Measurements from ENCODE around the gene AMMECR1.
"Not testable (repeated sequence)": the region's sequence is repeated elsewhere in the genome, so short reads cannot be mapped to it uniquely, and the experiment has no call there.

AMMECR1 gene

GRCh38 chrX:110328613-110329012 lies 10.7 kb upstream of the AMMECR1 start:
- WGBS, 2 experiments: 100% methylated on average over 1 of the region's 1 CpG; no CpG with 5 or more reads in 1 of the 2 experiments
- H3K4me3 ChIP-seq (ENCODE audit: insufficient read depth, low read depth, low read length); H3K9me3 ChIP-seq (ENCODE audit: control insufficient read depth, low read length); H3K27me3 ChIP-seq (ENCODE audit: control insufficient read depth, insufficient read depth, low read length, poor library complexity, severe bottlenecking); H3K27ac ChIP-seq (ENCODE audit: insufficient read depth, low read depth, low read length, poor library complexity, severe bottlenecking); H3K36me3 ChIP-seq (ENCODE audit: control insufficient read depth, insufficient read depth, low read length); H3K4me1 ChIP-seq (ENCODE audit: control insufficient read depth, insufficient read depth, low read length): not testable (repeated sequence)

GRCh38 chrX:110327336-110327735 lies 9.5 kb upstream of the AMMECR1 start:
- Histone ChIP-seq H3K4me3 (ENCODE audit: insufficient read depth, low read depth, low read length) (no peak overlapping the region), H3K27ac (ENCODE audit: insufficient read depth, low read depth, low read length, poor library complexity, severe bottlenecking) (no peak overlapping the region), H3K9me3 (ENCODE audit: control insufficient read depth, low read length) (no peaks in the 10 kb centered on the region), H3K27me3 (ENCODE audit: control insufficient read depth, insufficient read depth, low read length, poor library complexity, severe bottlenecking) (no peaks in the 10 kb centered on the region), H3K4me1 (ENCODE audit: control insufficient read depth, insufficient read depth, low read length) (no peaks in the 10 kb centered on the region), H3K36me3 (ENCODE audit: control insufficient read depth, insufficient read depth, low read length) (no peaks in the 10 kb centered on the region)
- WGBS, 2 experiments: no CpG with 5 or more reads among the region's 1 CpG

- H3K36me3 ChIP-seq (ENCODE audit: control insufficient read depth, insufficient read depth, low read length): no peaks in the 10 kb centered on the region
- no peaks in the 10 kb centered on the region for H3K4me1 ChIP-seq (ENCODE audit: control insufficient read depth, insufficient read depth, low read length)
- H3K4me3 ChIP-seq (ENCODE audit: insufficient read depth, low read depth, low read length): no peak overlapping the region
- 92 to 96% methylated on average over 4 of the region's 4 CpGs for WGBS, 2 experiments
- no peaks in the 10 kb centered on the region for H3K9me3 ChIP-seq (ENCODE audit: control insufficient read depth, low read length)
- H3K27ac ChIP-seq (ENCODE audit: insufficient read depth, low read depth, low read length, poor library complexity, severe bottlenecking): no peak overlapping the region
- H3K27me3 ChIP-seq (ENCODE audit: control insufficient read depth, insufficient read depth, low read length, poor library complexity, severe bottlenecking): no peaks in the 10 kb centered on the region
Measured at GRCh38 chrX:110326712-110327111, 8.8 kb upstream of the AMMECR1 start.

GRCh38 chrX:110322603-110323002 lies 4.7 kb upstream of the AMMECR1 start:
- Histone ChIP-seq H3K9me3 (ENCODE audit: control insufficient read depth, low read length) (no peaks in the 10 kb centered on the region), H3K4me3 (ENCODE audit: insufficient read depth, low read depth, low read length) (no peak overlapping the region), H3K4me1 (ENCODE audit: control insufficient read depth, insufficient read depth, low read length) (no peaks in the 10 kb centered on the region), H3K36me3 (ENCODE audit: control insufficient read depth, insufficient read depth, low read length) (no peaks in the 10 kb centered on the region), H3K27ac (ENCODE audit: insufficient read depth, low read depth, low read length, poor library complexity, severe bottlenecking) (no peak overlapping the region), H3K27me3 (ENCODE audit: control insufficient read depth, insufficient read depth, low read length, poor library complexity, severe bottlenecking) (peaks cover 7% of the 10 kb centered on the region)
- WGBS, 2 experiments: 78 to 83% methylated on average over 4 of the region's 4 CpGs

- WGBS, 2 experiments: 50% methylated on average over 1 of the region's 3 CpGs; no CpG with 5 or more reads in 1 of the 2 experiments
- H3K9me3 ChIP-seq (ENCODE audit: control insufficient read depth, low read length): no peaks in the 10 kb centered on the region
- H3K27me3 ChIP-seq (ENCODE audit: control insufficient read depth, insufficient read depth, low read length, poor library complexity, severe bottlenecking): peaks cover 7% of the 10 kb centered on the region
- H3K36me3 ChIP-seq (ENCODE audit: control insufficient read depth, insufficient read depth, low read length): no peaks in the 10 kb centered on the region
- no peak overlapping the region for H3K27ac ChIP-seq (ENCODE audit: insufficient read depth, low read depth, low read length, poor library complexity, severe bottlenecking)
- no peaks in the 10 kb centered on the region for H3K4me1 ChIP-seq (ENCODE audit: control insufficient read depth, insufficient read depth, low read length)
- no peak overlapping the region for H3K4me3 ChIP-seq (ENCODE audit: insufficient read depth, low read depth, low read length)
Measured at GRCh38 chrX:110321670-110322069, 3.8 kb upstream of the AMMECR1 start.

- peaks cover 7% of the 10 kb centered on the region for H3K27me3 ChIP-seq (ENCODE audit: control insufficient read depth, insufficient read depth, low read length, poor library complexity, severe bottlenecking)
- no peak overlapping the region for H3K4me3 ChIP-seq (ENCODE audit: insufficient read depth, low read depth, low read length)
- H3K27ac ChIP-seq (ENCODE audit: insufficient read depth, low read depth, low read length, poor library complexity, severe bottlenecking): no peak overlapping the region
- H3K36me3 ChIP-seq (ENCODE audit: control insufficient read depth, insufficient read depth, low read length): no peaks in the 10 kb centered on the region
- no peaks in the 10 kb centered on the region for H3K9me3 ChIP-seq (ENCODE audit: control insufficient read depth, low read length)
- H3K4me1 ChIP-seq (ENCODE audit: control insufficient read depth, insufficient read depth, low read length): no peaks in the 10 kb centered on the region
Measured at GRCh38 chrX:110321081-110321480, 3.2 kb upstream of the AMMECR1 start.

GRCh38 chrX:110320381-110320987 lies 2.6 kb upstream of the AMMECR1 start:
- peaks cover 7% of the 10 kb centered on the region for H3K27me3 ChIP-seq (ENCODE audit: control insufficient read depth, insufficient read depth, low read length, poor library complexity, severe bottlenecking)
- H3K4me3 ChIP-seq (ENCODE audit: insufficient read depth, low read depth, low read length): no peak overlapping the region
- H3K9me3 ChIP-seq (ENCODE audit: control insufficient read depth, low read length): no peaks in the 10 kb centered on the region
- no peaks in the 10 kb centered on the region for H3K4me1 ChIP-seq (ENCODE audit: control insufficient read depth, insufficient read depth, low read length)
- H3K27ac ChIP-seq (ENCODE audit: insufficient read depth, low read depth, low read length, poor library complexity, severe bottlenecking): no peak overlapping the region
- 42 to 48% methylated on average over 1 of the region's 3 CpGs for WGBS, 2 experiments
- no peaks in the 10 kb centered on the region for H3K36me3 ChIP-seq (ENCODE audit: control insufficient read depth, insufficient read depth, low read length)

GRCh38 chrX:110318664-110318968 lies 731 bp upstream of the AMMECR1 start:
- Histone ChIP-seq H3K36me3 (ENCODE audit: control insufficient read depth, insufficient read depth, low read length) (no peaks in the 10 kb centered on the region), H3K27ac (ENCODE audit: insufficient read depth, low read depth, low read length, poor library complexity, severe bottlenecking) (no peak overlapping the region), H3K4me1 (ENCODE audit: control insufficient read depth, insufficient read depth, low read length) (no peaks in the 10 kb centered on the region), H3K27me3 (ENCODE audit: control insufficient read depth, insufficient read depth, low read length, poor library complexity, severe bottlenecking) (peaks cover 7% of the 10 kb centered on the region), H3K4me3 (ENCODE audit: insufficient read depth, low read depth, low read length) (peak overlapping the region; percentile 39), H3K9me3 (ENCODE audit: control insufficient read depth, low read length) (no peaks in the 10 kb centered on the region)
- WGBS, 2 experiments: 25% methylated on average over 4 of the region's 4 CpGs

GRCh38 chrX:110317061-110317819 lies 645 bp downstream of the AMMECR1 start:
- peaks cover 7% of the 10 kb centered on the region for H3K27me3 ChIP-seq (ENCODE audit: control insufficient read depth, insufficient read depth, low read length, poor library complexity, severe bottlenecking)
- no peak overlapping the region for H3K27ac ChIP-seq (ENCODE audit: insufficient read depth, low read depth, low read length, poor library complexity, severe bottlenecking)
- no peaks in the 10 kb centered on the region for H3K36me3 ChIP-seq (ENCODE audit: control insufficient read depth, insufficient read depth, low read length)
- H3K9me3 ChIP-seq (ENCODE audit: control insufficient read depth, low read length): no peaks in the 10 kb centered on the region
- 0% methylated on average over 39 to 40 of the region's 40 CpGs for WGBS, 2 experiments
- no peaks in the 10 kb centered on the region for H3K4me1 ChIP-seq (ENCODE audit: control insufficient read depth, insufficient read depth, low read length)
- H3K4me3 ChIP-seq (ENCODE audit: insufficient read depth, low read depth, low read length): peak overlapping the region; percentile 69

GRCh38 chrX:110316351-110317060 lies 1.4 kb downstream of the AMMECR1 start:
- Histone ChIP-seq H3K27ac (ENCODE audit: insufficient read depth, low read depth, low read length, poor library complexity, severe bottlenecking) (no peak overlapping the region), H3K36me3 (ENCODE audit: control insufficient read depth, insufficient read depth, low read length) (no peaks in the 10 kb centered on the region)

More at GRCh38 chrX:110316351-110317060, 1.4 kb downstream of the AMMECR1 start:
- 7% methylated on average over 7 to 12 of the region's 12 CpGs for WGBS, 2 experiments
- H3K4me1 ChIP-seq (ENCODE audit: control insufficient read depth, insufficient read depth, low read length): no peaks in the 10 kb centered on the region
- H3K9me3 ChIP-seq (ENCODE audit: control insufficient read depth, low read length): no peaks in the 10 kb centered on the region
- peak overlapping the region; percentile 69 for H3K4me3 ChIP-seq (ENCODE audit: insufficient read depth, low read depth, low read length)
- peaks cover 7% of the 10 kb centered on the region for H3K27me3 ChIP-seq (ENCODE audit: control insufficient read depth, insufficient read depth, low read length, poor library complexity, severe bottlenecking)

Data from ectodermal cell (in vitro differentiated cells).